Epithelial cell of proximal tubule (primary cell): ENCODE results near the gene ANKRD34A. TPM values are rescaled to one million over a fixed set of nuclear protein-coding genes. Genes with fewer than 3 reads are reported as not detected.

Experiments used
- DNase-seq: peaks from one replicate; pipeline ENCODE4 v3.0.0-alpha.2; 2011; ENCODE audit warnings: low read depth
- H3K4me3 ChIP-seq: 2 replicates; pipeline ENCODE4 v1.5.1; 2011; ENCODE audit warnings: low read depth, mild to moderate bottlenecking, low read length
- CTCF ChIP-seq: conservative IDR thresholded peaks from 2 replicates; pipeline ENCODE4 v1.5.1; 2012; ENCODE audit warnings: low read depth, mild to moderate bottlenecking, low read length
- total RNA-seq: library from RNA; depleted of rRNA; stranded (reverse); fragments of >200 nt; gene quantifications from 2 replicates; pipeline ENCODE4 v1.2.3, GENCODE V29; 2015

ANKRD34A gene
- total RNA-seq = 0.06 and 0.14 TPM in 2 replicates

DNA sequence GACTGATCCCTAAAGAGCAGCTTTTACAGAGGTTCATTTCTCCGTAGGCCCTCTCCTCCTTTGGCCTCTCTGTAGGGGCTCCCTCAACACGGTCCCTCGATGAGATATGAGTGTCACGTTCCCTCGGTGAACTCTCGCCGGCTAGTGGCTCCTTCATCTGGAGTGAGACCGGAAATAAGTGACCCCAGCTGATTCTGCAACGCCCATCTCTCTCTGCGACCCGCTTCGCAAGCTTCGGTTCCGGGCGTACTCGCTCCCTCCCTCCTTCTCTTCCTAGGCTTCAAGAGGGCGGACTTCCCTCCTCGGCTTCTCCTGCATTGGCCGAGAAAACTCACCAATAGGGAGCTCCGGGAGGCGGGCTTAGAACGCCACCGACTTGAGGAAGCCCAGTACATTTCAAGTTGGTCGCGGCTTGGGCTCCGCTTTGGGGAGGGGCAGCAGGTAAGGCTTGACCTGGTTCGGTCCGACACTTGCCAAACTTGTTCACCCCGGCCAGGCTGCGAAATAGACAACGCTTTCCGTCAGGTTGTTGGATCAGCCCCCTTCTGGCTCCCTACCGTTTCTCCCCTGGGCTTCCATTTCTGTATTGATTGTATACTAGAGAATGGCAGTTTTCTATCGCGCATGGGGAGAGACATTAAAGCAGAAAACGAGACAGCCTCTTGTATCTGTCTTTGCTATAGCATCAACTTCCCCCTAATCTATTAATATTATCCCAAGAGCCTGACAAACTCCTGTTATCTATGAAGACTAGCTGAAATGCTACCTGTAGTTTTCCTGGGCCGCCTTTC is at the start of gene ANKRD34A, which contains the start of gene POLR3GL:
Gene ANKRD34A, minus strand, starts transcription at position 248 of the 791 bp plus-strand sequence. CDS start 2,816 bp downstream, outside the sequence.
Gene POLR3GL, plus strand, starts transcription at position 363 of the 791 bp plus-strand sequence. CDS start 10,176 bp downstream, outside the sequence.
- no peak for TF ChIP-seq CTCF
- H3K4me3 ChIP-seq = peak within 1 kb of the TSS; percentile 86
- peak; percentile 70 for DNase-seq

- no peak overlapping the region for H3K4me3 ChIP-seq
- TF ChIP-seq CTCF = no peak
- no peak for DNase-seq
Measured at GRCh38 chr1:146013559-146013922, 49.2 kb upstream of the ANKRD34A start.

GRCh38 chr1:146012703-146013558 is 48.6 kb upstream of the ANKRD34A start:
- DNase-seq = no peak
- H3K4me3 ChIP-seq = no peak overlapping the region
- TF ChIP-seq CTCF = peak; percentile 88

DNA sequence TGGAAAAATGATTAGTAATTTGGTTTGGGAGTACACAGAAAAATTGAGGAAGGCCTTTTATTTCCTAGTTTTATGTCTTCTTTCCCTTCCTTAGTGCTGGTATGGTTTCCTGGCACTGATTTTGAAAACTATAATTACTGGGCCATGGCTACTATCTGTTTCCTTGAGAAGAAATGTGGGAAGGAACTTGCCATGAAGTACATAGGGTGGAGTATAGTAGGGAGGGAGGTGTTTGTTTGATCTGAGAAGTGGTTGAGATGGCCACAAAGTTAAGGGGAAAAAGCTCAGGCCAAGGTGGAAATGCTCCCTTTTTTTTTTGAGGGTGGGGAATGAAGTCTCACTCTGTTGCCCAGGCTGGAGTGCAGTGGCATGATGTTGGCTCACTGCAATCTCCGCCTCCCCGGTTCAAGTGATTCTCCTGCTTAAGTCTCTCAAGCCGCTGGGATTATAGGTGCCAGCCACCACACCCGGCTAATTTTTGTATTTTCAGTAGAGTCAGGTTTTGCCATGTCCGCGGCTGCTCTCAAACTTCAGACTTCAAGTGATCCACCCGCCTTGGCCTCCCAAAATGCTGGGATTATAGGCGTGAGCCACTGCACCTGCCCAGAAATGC is 45.9 kb upstream of the ANKRD34A start:
- DNase-seq = no peak
- TF ChIP-seq CTCF = no peak
- no peak overlapping the region for H3K4me3 ChIP-seq

DNA sequence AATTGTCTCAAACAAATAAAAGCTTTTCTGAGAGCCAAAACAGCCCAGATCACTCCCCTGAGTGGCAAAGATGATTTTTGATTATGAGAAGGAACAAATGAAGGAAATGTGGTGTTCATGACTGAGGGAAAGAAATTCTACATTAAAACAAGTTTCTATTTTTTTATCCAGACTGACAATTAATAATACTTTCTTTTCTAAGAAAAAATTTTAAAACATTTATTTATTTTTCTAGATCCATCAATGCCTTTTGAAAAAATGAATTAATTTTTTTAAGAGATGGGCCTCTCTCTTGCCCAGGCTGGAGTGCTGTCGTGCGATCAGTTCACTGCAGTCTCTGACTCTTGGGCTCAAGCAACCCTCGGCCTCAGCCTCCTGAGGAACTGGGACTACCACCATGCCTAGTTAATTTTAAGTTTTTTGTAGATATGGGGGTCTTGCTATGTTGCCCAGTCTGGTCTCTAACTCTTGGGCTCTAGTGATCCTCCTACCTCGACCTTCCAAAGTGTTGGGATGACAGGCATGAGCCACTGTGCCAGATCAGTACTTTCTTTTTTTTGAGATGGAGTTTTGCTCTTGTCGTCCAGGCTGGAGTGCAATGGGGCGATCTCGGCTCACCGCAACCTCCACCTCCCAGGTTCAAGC is 43.2 kb upstream of the ANKRD34A start:
- no peak for TF ChIP-seq CTCF
- H3K4me3 ChIP-seq = no peak overlapping the region
- DNase-seq = no peak

DNA sequence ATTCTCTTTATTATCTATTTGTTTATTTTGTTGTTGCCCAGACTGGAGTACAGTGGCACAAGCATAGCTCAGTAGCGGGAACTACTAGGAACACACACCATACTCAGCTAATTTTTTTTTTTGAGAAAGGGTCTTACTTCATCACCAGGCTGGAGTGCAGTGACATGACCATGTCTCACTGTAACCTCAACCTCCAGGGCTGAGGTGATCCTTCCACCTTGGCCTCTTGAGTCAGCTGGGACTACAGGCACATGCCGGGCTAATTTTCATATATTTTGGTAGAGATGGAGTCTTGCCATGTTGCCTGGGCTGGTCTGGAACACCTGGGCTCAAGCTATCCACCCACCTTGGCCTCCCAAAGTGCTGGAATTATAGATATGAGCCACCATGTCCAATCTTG is 37.3 kb upstream of the ANKRD34A start:
- DNase-seq = no peak
- TF ChIP-seq CTCF = no peak
- no peak overlapping the region for H3K4me3 ChIP-seq
